OCI-LY1 (cell line): ENCODE measurements around the gene ANKDD1B.

Source experiments
- EZH2 ChIP-seq: fragments of 200-600 bp; sonication (generic), shearing (Covaris generic); IDR thresholded peaks from 2 replicates; pipeline ENCODE4 v1.8.0; 2017; ENCODE audit warnings: borderline replicate concordance, mixed run types, mild to moderate bottlenecking, antibody characterized with exemption, low read length, moderate library complexity, mixed read lengths
- TF ChIP-seq, protein P1 (sequence below): fragments of 200-600 bp; sonication (generic), shearing (Covaris generic); IDR thresholded peaks from 2 replicates; pipeline ENCODE4 v1.5.1; 2017; ENCODE audit warnings: mild to moderate bottlenecking, antibody characterized with exemption, low read length, moderate library complexity, mixed read lengths

DNA sequence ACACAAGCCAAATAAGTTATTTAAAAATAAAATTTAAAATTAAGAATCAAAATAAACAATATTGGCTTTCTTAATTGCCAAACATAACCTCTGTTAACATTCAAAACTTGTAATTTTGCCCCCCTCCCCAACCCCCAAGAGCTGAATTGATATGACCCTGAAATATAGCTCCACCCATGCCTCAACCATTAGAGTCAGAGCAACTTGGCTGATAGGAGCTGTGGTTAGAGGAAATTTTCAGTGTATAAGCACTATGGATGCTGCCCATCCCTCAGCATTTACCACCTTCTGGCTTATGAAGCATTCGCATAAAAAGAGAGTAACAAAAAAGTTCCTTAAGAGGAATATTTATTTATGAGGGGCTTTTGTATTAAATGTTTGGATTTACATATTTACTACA lies 99.9 kb downstream of the ANKDD1B start:
- TF ChIP-seq, protein P1, sequence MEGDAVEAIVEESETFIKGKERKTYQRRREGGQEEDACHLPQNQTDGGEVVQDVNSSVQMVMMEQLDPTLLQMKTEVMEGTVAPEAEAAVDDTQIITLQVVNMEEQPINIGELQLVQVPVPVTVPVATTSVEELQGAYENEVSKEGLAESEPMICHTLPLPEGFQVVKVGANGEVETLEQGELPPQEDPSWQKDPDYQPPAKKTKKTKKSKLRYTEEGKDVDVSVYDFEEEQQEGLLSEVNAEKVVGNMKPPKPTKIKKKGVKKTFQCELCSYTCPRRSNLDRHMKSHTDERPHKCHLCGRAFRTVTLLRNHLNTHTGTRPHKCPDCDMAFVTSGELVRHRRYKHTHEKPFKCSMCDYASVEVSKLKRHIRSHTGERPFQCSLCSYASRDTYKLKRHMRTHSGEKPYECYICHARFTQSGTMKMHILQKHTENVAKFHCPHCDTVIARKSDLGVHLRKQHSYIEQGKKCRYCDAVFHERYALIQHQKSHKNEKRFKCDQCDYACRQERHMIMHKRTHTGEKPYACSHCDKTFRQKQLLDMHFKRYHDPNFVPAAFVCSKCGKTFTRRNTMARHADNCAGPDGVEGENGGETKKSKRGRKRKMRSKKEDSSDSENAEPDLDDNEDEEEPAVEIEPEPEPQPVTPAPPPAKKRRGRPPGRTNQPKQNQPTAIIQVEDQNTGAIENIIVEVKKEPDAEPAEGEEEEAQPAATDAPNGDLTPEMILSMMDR: no peak
- TF ChIP-seq EZH2: no peak
